ENCODE measurements around the gene NINJ2. TPM values are rescaled to one million over a fixed set of nuclear protein-coding genes. Genes with fewer than 3 reads are reported as not detected.
"Not testable (repeated sequence)": the region's sequence is repeated elsewhere in the genome, so short reads cannot be mapped to it uniquely, and the experiment has no call there.

The NINJ2 gene
- total and polyA plus RNA-seq, 7 donors: 2.0 to 12.3 (median 7.2) TPM

DNA sequence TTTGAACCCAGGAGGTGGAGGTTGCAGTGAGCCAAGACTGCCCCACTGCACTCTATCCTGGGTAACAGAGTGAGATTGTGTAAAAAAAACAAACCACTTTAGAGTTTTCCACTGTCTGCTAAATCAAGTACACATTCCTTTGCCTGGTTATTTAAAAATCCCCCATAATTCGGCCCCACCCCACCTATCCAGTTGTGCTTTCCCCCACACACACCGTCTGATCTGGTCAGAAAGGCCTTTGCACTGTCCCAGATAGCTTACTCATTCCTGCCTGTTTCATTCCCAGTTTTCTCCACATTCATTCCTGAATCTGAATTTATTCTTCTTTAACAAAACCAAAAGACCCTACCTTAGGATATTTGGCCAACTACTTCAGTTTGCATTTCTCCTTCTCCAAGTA is 29.5 kb downstream of the NINJ2 start:
- no peaks in the 10 kb centered on the region for H3K27me3 ChIP-seq
- 82 to 85% methylated on average over 2 of the region's 2 CpGs for WGBS, 2 donors
- no peak for DNase-seq
- H3K4me1 ChIP-seq: peaks cover 0 to 17% (median 11%) of the 10 kb centered on the region in 4 donors
- H3K9me3 ChIP-seq: no peaks in the 10 kb centered on the region
- H3K36me3 ChIP-seq: no peaks in the 10 kb centered on the region
- TF ChIP-seq, protein P1, sequence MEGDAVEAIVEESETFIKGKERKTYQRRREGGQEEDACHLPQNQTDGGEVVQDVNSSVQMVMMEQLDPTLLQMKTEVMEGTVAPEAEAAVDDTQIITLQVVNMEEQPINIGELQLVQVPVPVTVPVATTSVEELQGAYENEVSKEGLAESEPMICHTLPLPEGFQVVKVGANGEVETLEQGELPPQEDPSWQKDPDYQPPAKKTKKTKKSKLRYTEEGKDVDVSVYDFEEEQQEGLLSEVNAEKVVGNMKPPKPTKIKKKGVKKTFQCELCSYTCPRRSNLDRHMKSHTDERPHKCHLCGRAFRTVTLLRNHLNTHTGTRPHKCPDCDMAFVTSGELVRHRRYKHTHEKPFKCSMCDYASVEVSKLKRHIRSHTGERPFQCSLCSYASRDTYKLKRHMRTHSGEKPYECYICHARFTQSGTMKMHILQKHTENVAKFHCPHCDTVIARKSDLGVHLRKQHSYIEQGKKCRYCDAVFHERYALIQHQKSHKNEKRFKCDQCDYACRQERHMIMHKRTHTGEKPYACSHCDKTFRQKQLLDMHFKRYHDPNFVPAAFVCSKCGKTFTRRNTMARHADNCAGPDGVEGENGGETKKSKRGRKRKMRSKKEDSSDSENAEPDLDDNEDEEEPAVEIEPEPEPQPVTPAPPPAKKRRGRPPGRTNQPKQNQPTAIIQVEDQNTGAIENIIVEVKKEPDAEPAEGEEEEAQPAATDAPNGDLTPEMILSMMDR (IDR thresholded peaks at IDR 0.05): no peak
- TF ChIP-seq EP300 (IDR thresholded peaks at IDR 0.05) (no peak), POLR2AphosphoS5 (IDR thresholded peaks at IDR 0.05) (no peak), POLR2A (IDR thresholded peaks at IDR 0.05) (no peak)
- no peak overlapping the region for H3K4me3 ChIP-seq
- H3K27ac ChIP-seq: peak overlapping the region in 2 of 4 donors; percentile 66 to 72
- intact Hi-C loops (cut with DNase I): no loop called here

DNA sequence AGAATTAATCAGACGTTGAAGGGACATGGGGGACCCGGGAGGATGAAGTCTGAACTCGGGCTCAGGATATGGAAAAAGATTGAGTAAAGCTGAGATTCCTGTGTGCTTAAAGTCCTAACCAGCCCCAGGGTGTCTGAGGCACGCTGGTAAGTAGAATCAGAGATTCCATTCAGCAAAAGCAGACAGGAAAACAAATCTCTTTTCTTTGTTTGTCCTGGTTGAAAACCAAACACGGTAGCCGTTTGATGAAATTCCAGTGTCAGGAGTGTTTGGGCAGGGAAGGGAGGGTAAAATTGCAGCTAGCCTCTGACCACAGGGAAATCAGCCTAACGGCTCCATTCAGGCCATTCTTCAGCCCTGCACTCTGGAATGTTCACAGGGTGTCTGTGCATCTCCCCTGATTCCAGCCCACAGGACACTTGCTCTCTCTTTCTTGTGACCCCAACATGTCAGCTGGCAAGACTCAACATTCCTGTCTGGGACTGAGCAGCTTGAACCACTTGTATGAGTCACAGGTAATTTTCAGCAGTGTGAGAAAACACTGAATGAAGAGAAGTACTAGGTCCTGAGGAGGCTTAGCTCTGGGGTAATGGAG is 31.0 kb downstream of the NINJ2 start:
- H3K27me3 ChIP-seq: no peaks in the 10 kb centered on the region
- no peak overlapping the region for H3K4me3 ChIP-seq
- H3K36me3 ChIP-seq: no peaks in the 10 kb centered on the region
- peak overlapping the region in 3 of 4 donors; percentile 49 to 72 (median 66) for H3K27ac ChIP-seq
- H3K4me1 ChIP-seq: peaks cover 0 to 17% (median 11%) of the 10 kb centered on the region in 4 donors
- intact Hi-C loops (cut with DNase I): no loop called here
- no peak for DNase-seq
- no peaks in the 10 kb centered on the region for H3K9me3 ChIP-seq
- TF ChIP-seq POLR2A (IDR thresholded peaks at IDR 0.05) (no peak), POLR2AphosphoS5 (IDR thresholded peaks at IDR 0.05) (no peak), EP300 (IDR thresholded peaks at IDR 0.05) (no peak)
- TF ChIP-seq, protein P1 (IDR thresholded peaks at IDR 0.05): no peak
- 18 to 43% methylated on average over 7 of the region's 7 CpGs for WGBS, 2 donors

DNA sequence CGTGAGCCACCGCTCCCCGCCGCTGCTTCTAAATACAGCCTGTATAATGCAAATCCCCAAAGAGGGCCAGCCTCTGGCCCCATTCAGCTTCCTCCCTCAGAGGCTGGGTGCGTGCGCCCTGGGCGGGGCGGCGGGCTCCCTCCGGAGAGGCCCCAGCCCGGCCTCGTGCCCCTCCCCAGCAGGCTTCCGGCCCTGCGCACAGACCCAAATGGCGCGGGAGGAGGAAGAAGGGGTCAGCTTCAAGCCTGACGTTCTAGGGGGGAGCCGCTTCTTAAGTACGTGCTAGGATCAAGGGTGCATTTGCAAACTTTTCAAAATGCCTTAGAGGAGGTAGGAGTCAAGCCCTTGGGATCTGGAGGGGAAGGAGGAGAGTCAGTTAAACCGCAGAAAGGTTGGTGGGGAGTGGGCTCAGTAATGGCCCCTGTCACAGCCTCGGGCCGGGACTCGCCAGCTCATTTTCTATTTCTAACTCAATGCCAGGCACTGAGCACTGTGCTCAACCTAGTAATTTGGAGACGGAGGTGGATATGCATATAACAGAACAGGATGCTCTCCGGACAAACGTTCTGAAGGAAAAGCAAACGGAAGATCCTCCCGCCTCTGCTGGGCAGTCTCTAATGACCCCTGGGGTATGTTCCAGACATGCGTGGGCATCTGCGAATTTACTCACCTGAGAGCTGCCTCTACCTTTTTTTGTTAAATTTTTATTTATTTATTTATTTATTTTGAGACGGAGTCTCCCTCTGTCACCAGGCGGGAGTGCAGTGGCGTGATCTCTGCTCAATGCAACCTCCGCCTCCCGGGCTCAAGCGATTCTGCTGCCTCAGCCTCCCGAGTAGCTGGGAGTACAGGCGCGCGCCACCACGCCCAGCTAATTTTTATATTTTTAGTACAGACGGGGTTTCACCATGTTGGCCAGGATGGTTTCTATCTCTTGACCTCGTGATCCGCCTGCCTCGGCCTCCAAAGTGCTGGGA is 32.3 kb downstream of the NINJ2 start:
- Histone ChIP-seq H3K36me3 (no peaks in the 10 kb centered on the region), H3K9me3 (no peaks in the 10 kb centered on the region), H3K4me3 (peak overlapping the region in 2 of 4 donors; percentile 12 to 32), H3K27me3 (no peaks in the 10 kb centered on the region), H3K4me1 (peaks cover 0 to 17% (median 11%) of the 10 kb centered on the region in 4 donors), H3K27ac (peak overlapping the region; percentile 35 to 72 (median 58))
- TF ChIP-seq EP300 (IDR thresholded peaks at IDR 0.05) (no peak), POLR2A (IDR thresholded peaks at IDR 0.05) (no peak), POLR2AphosphoS5 (IDR thresholded peaks at IDR 0.05) (peak in 2 of 4 donors; percentile 19 to 35)
- peak; percentile 76 for DNase-seq
- 63 to 91% methylated on average over 45 of the region's 45 CpGs for WGBS, 2 donors
- intact Hi-C loops (cut with DNase I): no loop called here

DNA sequence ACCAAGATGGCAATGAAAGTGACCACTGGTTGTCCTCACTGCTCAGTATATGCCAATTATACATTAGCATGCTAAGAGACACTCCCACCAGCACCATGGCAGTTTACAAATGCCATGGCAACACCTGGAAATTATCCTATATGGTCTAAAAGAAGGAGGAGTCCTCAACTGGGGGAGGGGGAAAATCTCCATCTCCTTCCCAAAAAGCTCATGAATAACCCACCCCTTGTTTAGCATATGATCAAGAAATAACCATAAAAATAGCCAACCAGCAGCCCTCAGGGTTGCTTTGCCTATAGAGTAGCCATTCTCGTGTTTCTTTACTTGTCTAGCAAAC is 34.5 kb downstream of the NINJ2 start:
- H3K4me3 ChIP-seq; DNase-seq; H3K27me3 ChIP-seq; H3K36me3 ChIP-seq; intact Hi-C loops (cut with DNase I); H3K9me3 ChIP-seq: not testable (repeated sequence)
- peaks cover 0 to 17% (median 11%) of the 10 kb centered on the region in 4 donors for H3K4me1 ChIP-seq
- WGBS, 2 donors: 95 to 98% methylated on average over 1 of the region's 1 CpG
- peak overlapping the region in 1 of 4 donors; percentile 23 for H3K27ac ChIP-seq

GRCh38 chr12:627863-628741 is 35.1 kb downstream of the NINJ2 start:
- H3K27ac ChIP-seq: peak overlapping the region in 1 of 4 donors; percentile 23
- 88 to 90% methylated on average over 13 of the region's 13 CpGs for WGBS, 2 donors
- H3K27me3 ChIP-seq: no peaks in the 10 kb centered on the region
- TF ChIP-seq, protein P1 (IDR thresholded peaks at IDR 0.05): no peak
- no peak for TF ChIP-seq POLR2A (IDR thresholded peaks at IDR 0.05)
- no peak for TF ChIP-seq POLR2AphosphoS5 (IDR thresholded peaks at IDR 0.05)
- no peak for TF ChIP-seq EP300 (IDR thresholded peaks at IDR 0.05)
- H3K4me3 ChIP-seq: no peak overlapping the region
- H3K4me1 ChIP-seq: peaks cover 0 to 16% (median 11%) of the 10 kb centered on the region in 4 donors
- DNase-seq: no peak
- intact Hi-C loops (cut with DNase I): no loop called here
- no peaks in the 10 kb centered on the region for H3K9me3 ChIP-seq
- H3K36me3 ChIP-seq: no peaks in the 10 kb centered on the region

Measured in sigmoid colon (tissue), 7 donors.